Measurements from ENCODE around the gene BRSK2.

- TF ChIP-seq POLR2A (IDR thresholded peaks at IDR 0.05) (no peak), CTCF (IDR thresholded peaks at IDR 0.05) (no peak)
Measured at GRCh38 chr11:1463056-1463455, 73.3 kb downstream of the BRSK2 start.

All from Peyer's patch (tissue), 4 donors.